ENCODE results near the gene PDE4B.

PDE4B gene

GRCh38 chr1:65882076-65882475, 89.4 kb downstream of the PDE4B start:
- DNase-seq (ENCODE audit: low spot score) = no peak

- DNase-seq (ENCODE audit: low spot score) = no peak
These were observed 96.7 kb downstream of the PDE4B start for GRCh38 chr1:65889441-65889840.

GRCh38 chr1:65890201-65890843, 97.6 kb downstream of the PDE4B start:
- no peak for DNase-seq (ENCODE audit: low spot score)

DNA sequence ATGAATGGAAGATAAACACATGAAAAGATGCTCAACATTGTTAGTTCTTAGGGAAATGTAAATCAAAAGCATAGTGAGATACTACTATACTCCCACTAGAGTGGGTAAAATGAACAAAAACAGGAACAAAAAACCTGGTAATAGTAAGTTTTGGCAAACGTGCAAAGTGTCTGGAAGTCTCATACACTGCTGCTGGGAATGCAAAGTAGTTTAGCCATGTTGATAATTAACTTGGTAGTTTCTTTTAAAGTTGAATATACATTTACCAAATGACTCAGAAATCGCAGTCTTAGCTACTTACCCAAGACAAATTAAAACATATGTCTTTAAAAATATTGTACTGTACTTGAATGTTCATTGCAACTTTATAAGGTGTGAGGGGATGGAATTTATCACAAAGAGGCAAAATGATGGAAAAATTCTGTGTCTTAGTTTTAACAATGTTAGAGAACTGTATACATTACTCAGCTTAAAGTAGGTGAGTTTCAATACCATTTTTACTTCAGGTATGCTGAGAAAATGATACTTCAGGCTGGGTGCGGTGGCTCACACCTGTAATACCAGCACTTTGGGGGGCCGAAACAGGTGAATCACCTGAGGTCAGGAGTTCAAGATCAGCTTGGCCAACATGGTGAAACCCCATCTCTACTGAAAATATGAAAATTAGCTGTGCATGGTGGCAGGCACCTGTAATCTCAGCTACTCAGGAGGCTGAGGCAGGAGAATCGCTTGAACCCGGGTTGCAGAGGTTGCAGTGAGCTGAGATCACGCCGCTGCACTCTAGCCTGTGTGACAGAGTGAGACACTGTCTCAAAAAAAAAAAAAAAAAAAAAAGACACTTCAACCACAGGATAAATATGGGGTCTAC, 102.3 kb downstream of the PDE4B start:
- DNase-seq (ENCODE audit: low spot score) = no peak

DNA sequence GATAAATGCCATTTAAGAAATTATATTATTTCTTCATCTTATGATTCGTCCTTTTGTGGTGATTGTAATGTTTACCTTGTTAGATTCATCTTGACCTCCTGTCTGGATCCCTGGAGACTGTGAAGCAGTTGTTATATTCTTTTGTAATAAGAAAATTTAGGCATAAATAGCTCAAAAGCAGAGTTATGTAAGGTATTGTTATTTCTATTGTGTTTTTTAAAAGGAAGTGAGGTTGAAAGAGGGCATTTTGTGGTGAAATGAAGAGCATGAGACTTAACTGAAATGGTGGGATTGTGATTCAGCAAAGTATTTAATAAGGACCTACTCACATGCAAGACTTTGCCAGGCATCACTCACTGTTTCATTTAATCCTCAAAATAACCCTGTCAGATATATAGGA, 104.0 kb downstream of the PDE4B start:
- no peak for DNase-seq (ENCODE audit: low spot score)

DNA sequence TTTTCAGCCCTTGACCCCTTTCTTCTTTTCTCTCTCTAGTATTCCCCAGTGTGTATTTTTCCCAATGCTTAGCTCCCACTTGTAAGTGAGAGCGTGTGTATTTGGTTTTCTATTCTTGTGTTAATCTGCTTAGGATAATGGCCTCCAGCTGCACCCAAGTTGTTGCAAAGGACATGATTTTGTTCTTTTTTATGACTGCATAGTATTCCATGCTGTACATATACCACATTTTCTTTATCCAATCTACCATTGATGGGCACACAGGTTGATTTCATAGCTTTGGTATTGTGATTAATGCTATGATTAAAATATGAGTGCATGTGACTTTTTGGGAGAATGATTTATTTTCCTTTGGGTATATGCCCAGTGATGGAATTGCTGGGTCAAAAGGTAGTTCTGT, 104.8 kb downstream of the PDE4B start:
- DNase-seq (ENCODE audit: low spot score) = no peak

DNA sequence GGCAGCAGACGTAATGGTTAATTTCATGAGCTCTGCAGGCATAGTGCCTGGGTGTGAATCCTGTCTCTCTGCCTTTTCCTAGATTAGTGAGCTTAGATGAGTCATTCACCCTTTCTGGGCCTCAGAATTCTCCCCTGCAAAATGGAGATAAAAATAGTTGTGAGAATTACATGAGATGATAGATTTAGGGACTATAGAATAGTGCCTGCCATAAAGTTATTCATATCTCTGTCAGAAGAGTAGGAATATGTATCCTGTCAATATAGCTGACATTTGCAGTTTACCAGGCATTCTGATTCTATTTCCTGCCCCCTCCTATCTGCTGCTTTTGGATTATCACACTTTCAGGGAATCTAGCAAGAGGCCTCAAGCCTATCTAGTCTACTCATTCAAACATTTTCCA, 112.0 kb downstream of the PDE4B start:
- no peak for DNase-seq (ENCODE audit: low spot score)

- DNase-seq (ENCODE audit: low spot score) = no peak
These were observed 117.7 kb downstream of the PDE4B start for GRCh38 chr1:65910432-65910831.

GRCh38 chr1:65911679-65912078, 119.0 kb downstream of the PDE4B start:
- no peak for DNase-seq (ENCODE audit: low spot score)

DNA sequence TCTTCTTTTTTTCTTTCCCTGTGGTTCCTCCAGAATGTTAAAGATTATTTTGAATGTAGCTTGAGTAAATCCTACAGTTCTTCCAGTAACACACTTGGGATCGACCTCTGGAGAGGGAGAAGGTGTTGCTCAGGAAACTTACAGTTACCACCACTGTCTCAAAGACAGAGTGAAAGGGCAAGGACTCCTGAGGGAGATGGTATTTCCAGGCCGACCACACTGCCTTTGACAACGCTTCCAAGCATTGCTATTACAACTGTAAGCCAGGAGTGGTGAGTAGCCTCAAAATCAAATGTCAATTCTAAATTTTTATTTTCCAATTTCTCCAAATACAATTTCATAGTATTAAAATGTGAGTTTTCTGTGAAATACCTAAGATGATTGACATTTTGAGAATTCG, 125.9 kb downstream of the PDE4B start:
- no peak for DNase-seq (ENCODE audit: low spot score)

DNA sequence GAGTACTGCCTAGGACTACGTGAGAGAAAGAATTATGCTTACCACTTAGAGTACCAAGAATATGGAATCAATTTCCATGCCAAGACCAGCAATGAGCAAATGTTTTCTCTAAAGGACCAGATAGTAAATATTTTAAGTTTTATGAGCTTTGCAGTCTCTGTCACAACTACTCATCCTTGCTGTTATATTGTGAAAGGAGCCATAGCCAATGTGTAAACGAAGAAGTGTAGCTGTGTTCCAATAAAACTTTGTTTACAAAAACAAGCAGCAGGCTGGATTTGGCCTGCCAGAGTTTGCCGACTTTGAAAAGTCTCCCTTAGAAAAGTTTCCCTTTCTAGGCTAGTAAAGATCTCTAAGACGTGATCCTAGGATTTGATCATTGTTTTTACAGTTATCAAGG, 128.8 kb downstream of the PDE4B start:
- DNase-seq (ENCODE audit: low spot score) = no peak

GRCh38 chr1:65924471-65924870, 131.8 kb downstream of the PDE4B start:
- DNase-seq (ENCODE audit: low spot score) = peak; percentile 60

DNA sequence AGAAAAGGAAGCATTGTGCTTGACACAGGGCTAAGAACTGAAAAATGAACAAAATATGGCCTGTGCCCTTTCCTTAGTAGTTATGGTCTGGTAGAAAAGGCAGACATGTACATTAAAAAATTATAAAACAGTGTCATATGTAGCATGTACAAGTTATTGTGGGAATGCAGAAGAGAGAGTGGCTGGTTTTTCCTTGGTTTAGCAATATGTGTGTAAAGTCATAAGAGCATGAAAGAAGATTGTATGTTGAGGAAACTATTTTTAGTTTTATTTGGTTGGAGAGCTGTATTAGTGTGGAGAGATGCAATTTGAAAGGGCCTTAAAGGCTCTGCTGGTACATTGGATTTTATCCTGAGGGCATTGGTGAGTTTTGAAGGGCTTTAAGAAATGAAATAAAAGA, 145.8 kb downstream of the PDE4B start:
- no peak for DNase-seq (ENCODE audit: low spot score)

GRCh38 chr1:65939191-65939590, 146.5 kb downstream of the PDE4B start:
- DNase-seq (ENCODE audit: low spot score) = no peak

DNA sequence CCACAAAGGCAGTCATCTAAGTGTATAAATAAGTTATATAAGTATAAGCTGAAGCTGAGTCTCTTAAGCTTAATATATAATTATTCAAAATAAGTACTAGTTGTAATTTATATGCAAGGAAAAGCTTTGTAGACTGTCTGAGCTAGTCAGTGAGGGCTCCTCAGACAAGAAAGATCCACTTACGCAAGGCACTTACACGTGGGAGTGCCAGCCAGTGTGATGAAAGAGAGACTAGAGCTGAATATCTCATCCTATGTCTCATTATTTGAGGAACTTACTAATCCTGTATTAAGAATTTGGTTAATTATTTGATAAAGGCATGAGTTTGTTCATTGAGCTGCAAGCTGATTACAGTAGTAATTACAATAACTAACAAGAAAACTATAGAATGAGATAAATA, 146.9 kb downstream of the PDE4B start:
- DNase-seq (ENCODE audit: low spot score) = no peak

DNA sequence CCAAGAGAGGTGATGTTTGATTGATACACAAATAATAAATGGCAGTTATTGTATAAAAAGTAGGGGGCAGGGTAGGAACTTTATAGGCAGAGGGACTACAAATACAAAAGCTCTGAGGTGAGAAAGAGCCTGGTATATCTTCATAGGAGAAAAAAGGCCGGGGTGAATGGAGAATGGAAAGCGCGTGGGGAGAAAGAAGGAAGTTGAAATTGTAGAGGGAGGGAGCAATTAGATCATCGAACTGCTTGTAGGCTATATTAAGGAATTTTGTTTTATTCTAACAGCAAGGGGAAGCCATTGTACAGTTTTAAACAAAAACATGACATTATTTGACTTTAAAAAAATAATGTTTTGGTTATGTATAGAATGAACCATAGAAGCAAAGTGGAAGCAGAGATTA, 147.4 kb downstream of the PDE4B start:
- no peak for DNase-seq (ENCODE audit: low spot score)

DNA sequence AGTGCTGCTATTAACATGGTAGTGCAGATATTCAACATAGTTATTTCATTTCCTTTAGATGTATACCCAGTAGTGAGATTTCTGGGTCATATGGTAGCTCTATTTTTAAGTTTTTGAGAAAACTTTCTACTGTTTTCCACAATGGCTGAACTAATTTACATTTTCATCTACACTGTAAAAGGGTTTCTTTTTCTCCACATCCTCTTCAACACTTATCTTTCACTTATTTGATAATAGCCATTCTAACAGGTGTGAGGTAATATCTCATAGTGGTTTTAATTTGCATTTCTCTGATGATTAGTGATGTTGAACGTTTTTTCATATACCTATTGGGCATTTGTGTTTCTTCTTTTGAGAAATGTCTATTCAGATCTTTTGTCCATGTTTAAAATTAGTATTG, 149.8 kb downstream of the PDE4B start:
- DNase-seq (ENCODE audit: low spot score) = no peak

GRCh38 chr1:65946376-65946775, 153.7 kb downstream of the PDE4B start:
- DNase-seq (ENCODE audit: low spot score) = no peak

DNA sequence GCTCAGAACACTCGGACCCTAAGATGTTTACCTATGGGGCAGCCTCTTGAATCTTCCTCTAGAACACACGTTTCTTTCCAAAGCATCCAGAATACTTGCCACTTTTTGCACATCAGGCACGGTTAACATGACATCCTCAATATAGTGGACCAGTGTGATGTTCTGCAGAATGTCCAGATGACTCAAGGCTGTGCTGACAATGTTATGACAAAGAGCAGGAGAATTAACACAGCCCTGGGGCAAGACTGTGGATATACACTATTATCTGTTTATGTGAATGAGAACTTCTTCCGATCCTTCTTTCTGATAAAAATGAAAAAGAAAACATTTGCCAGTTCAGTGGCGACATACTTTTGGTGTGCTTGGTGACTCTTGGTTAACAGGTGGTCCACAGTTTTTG, 154.3 kb downstream of the PDE4B start:
- DNase-seq (ENCODE audit: low spot score) = no peak

DNA sequence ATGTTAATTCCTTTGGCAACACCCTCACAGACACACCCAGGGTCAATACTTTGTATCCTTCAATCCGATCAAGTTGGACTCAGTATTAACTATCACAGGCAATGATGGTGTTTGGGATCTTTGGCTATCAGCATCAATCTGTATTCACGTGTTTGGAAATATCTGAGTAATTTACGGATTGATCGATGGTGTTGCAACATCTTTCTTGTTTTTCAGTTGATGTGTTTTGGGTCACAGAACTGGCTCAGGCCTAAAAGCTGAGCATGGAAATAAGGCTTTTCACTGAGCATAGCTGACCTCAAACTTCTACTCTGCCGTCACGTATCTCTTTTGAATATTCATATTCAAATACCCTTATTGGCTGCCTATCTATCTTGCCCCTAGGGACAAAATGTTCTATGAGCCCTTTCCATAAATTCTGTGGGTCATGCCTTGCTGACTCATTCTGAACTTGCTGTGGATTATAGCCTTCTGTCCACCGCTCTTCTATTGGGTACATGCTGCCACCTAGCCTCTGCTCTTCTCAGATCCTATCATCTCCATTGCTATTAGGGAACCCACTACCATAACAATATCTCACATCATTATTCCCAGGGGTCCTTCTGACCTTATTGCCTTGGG, 156.0 kb downstream of the PDE4B start:
- no peak for DNase-seq (ENCODE audit: low spot score)

DNA sequence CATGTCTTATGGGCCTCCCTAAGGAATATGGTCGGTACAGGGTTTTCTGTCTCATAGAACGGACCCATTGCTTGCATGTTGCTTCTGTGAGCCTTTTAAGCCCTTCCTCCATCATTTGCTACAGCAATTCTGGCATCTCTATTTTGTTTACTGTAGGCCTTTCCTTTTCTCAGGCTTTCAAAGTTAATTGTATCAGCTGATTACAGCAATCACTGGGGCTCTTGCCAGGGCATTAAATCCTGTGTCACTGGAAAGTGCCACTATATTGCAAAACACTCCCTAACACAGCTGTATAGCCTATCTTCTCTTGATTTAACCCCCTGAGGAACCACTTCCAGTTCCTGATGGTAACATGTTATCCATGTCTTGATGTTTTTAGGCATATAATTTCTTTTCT, 156.5 kb downstream of the PDE4B start:
- DNase-seq (ENCODE audit: low spot score) = no peak

GRCh38 chr1:65949933-65950332, 157.2 kb downstream of the PDE4B start:
- DNase-seq (ENCODE audit: low spot score) = no peak

DNA sequence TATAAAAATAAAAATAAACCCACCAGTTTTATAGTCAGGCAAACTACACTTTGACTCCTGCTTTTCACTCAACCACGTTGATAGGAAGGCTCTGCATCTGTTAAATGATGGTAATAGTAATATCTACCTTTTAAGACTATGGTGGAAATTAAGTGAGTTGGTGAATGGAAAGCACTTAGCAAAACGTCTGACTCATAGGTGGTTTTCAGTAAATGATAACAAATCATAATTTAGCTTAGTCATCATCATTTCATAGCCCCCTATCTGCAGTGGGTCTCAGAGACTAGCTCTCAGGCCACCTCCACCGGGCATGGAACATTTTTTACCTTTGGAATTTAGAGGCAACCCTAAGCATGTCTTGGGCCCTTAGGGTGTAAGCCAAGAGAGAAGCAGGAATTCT, 160.0 kb downstream of the PDE4B start:
- no peak for DNase-seq (ENCODE audit: low spot score)
